Progenitor cell of endocrine pancreas (in vitro differentiated cells): Measurements from ENCODE around the gene TBC1D8. TPM values are rescaled to one million over a fixed set of nuclear protein-coding genes. Genes with fewer than 3 reads are reported as not detected.

Source experiments
- DNase-seq: peaks from one replicate; pipeline ENCODE4 v3.0.0; 2021; ENCODE audit warnings: low spot score; ENCODE audit not compliant: unreplicated experiment
- H3K27ac Mint-ChIP-seq: 2 replicates; pipeline ENCODE4 v1.8.0; 2021; ENCODE audit warnings: mild to moderate bottlenecking, moderate library complexity, mixed read lengths
- H3K27me3 Mint-ChIP-seq: 2 replicates; pipeline ENCODE4 v1.8.0; 2021; ENCODE audit warnings: mixed read lengths
- H3K36me3 Mint-ChIP-seq: 2 replicates; pipeline ENCODE4 v1.8.0; 2022; ENCODE audit warnings: mixed read lengths; ENCODE audit not compliant: insufficient read depth
- H3K4me1 Mint-ChIP-seq: 2 replicates; pipeline ENCODE4 v1.8.0; 2021; ENCODE audit warnings: low read depth, mixed read lengths
- H3K4me3 Mint-ChIP-seq: 2 replicates; pipeline ENCODE4 v1.8.0; 2021; ENCODE audit warnings: low read depth, mild to moderate bottlenecking, moderate library complexity, mixed read lengths
- H3K9me3 Mint-ChIP-seq: 2 replicates; pipeline ENCODE4 v1.8.0; 2021; ENCODE audit warnings: low read depth, mixed read lengths
- total RNA-seq: library from RNA; stranded (reverse); gene quantifications from 2 replicates; pipeline ENCODE4 v1.2.1, GENCODE V29; 2021
- TF ChIP-seq, protein P1 (sequence below): fragments of 200-600 bp; sonication (generic); IDR thresholded peaks from one replicate; pipeline ENCODE4 v1.5.0; 2021; ENCODE audit warnings: antibody characterized with exemption, mild to moderate bottlenecking; ENCODE audit not compliant: unreplicated experiment

The TBC1D8 gene
- total RNA-seq, 1 donor from 2014 or later = 34.8 TPM

DNA sequence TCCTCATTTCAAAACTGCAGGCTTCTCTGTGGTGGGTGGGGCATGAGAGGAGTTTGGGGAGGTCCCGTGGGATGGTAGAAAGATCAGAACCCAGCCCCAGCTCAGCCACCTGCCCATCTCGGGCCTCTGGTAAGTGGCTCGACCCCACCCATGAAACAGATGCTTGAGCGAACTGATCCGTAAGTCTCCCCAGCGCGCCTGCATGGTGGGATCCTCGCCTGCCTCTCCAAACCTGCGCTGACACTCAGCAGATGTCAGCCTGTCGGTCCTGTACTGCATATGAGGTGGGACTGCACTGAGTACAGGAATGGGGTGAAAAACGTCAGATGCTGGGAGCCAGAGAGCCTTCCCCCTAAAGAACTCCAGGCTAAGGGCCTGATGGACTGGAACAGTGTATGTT is 165.0 kb downstream of the TBC1D8 start:
- no peak overlapping the region for H3K27ac Mint-ChIP-seq
- no peak overlapping the region for H3K4me3 Mint-ChIP-seq
- H3K9me3 Mint-ChIP-seq = no peaks in the 10 kb centered on the region

DNA sequence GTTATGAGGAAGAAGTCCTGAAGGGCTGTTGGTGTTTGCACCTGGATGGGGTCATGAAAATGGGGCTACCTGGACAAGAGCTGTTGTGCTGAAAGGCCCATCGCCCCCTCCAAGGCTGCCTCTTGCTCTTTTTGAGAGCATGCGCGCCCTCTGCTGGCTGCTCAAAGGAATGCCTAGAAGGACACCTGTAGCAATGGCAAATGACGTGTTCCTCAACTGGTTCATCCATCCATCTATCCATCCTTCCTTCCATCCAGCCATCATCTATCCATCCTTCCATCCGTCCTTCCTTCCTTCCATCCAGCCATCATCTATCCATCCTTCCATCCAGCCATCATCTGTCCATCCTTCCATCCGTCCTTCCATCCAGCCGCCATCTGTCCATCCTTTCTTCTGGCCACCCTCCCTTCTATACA is 166.3 kb downstream of the TBC1D8 start:
- Mint-ChIP-seq H3K4me1 (peaks cover 4% of the 10 kb centered on the region), H3K27ac (no peak overlapping the region), H3K9me3 (no peaks in the 10 kb centered on the region), H3K36me3 (no peaks in the 10 kb centered on the region), H3K27me3 (peaks cover 14% of the 10 kb centered on the region), H3K4me3 (no peak overlapping the region)
- DNase-seq = peak; percentile 67
- TF ChIP-seq, protein P1, sequence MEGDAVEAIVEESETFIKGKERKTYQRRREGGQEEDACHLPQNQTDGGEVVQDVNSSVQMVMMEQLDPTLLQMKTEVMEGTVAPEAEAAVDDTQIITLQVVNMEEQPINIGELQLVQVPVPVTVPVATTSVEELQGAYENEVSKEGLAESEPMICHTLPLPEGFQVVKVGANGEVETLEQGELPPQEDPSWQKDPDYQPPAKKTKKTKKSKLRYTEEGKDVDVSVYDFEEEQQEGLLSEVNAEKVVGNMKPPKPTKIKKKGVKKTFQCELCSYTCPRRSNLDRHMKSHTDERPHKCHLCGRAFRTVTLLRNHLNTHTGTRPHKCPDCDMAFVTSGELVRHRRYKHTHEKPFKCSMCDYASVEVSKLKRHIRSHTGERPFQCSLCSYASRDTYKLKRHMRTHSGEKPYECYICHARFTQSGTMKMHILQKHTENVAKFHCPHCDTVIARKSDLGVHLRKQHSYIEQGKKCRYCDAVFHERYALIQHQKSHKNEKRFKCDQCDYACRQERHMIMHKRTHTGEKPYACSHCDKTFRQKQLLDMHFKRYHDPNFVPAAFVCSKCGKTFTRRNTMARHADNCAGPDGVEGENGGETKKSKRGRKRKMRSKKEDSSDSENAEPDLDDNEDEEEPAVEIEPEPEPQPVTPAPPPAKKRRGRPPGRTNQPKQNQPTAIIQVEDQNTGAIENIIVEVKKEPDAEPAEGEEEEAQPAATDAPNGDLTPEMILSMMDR = peak; percentile 93

More for the DNA sequence above, 165.0 kb downstream of the TBC1D8 start:
- TF ChIP-seq, protein P1 = no peak
- Mint-ChIP-seq H3K36me3 (no peaks in the 10 kb centered on the region), H3K4me1 (peaks cover 1% of the 10 kb centered on the region), H3K27me3 (peaks cover 20% of the 10 kb centered on the region)
- no peak for DNase-seq

DNA sequence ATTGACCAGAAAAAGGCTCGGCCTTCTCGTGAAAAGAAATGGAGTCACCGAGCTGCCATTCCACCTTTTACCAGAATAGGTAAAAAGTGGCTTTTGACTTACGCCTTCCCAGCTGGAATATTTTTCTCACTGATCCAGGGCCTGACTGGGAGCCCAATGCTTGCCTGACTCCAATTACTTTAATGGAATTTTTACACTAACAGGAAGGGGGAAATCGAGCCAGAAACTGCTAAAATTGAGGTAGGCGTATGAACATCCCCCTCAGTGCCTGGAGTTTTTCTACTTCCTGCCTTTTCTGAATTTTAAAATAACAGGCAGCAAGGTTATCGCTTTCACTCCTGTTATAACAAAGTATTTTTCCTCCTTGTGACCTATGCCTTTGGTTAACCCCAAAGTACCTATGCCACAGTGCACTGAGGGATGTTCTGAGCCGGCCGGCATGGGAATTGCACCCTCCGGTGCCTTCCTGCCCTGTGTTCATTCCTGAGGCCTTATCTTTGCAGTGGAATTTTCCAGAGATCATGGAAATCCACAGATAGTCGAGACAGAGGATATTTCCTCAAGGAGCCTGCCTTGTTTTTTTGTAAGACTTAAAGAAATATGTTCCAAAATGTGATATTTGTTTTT is 167.4 kb downstream of the TBC1D8 start:
- H3K36me3 Mint-ChIP-seq = no peaks in the 10 kb centered on the region
- no peak overlapping the region for H3K4me3 Mint-ChIP-seq
- peaks cover 4% of the 10 kb centered on the region for H3K4me1 Mint-ChIP-seq
- no peak for DNase-seq
- no peak overlapping the region for H3K27ac Mint-ChIP-seq
- H3K9me3 Mint-ChIP-seq = no peaks in the 10 kb centered on the region
- TF ChIP-seq, protein P1 = no peak
- peaks cover 10% of the 10 kb centered on the region for H3K27me3 Mint-ChIP-seq

DNA sequence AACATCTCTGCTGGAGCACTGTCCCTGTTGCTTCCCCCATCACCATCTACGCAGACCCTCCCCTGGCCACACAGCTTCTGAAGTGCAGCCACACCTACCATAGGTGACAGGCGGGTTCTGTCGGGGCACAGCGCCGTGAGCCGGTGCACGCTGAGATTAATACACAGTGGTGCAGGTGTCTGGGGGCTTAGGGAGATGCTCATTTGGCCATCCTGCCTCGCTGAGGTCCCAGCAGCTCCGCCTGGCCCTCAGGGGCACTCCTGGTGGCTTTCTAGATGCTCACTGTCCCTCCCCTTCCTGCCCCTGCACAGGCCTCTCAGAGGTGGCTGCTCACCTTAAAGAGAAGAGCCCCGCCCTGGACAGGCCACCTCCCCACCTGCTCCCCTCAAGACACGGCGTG is 168.0 kb downstream of the TBC1D8 start:
- Mint-ChIP-seq H3K4me3 (no peak overlapping the region), H3K4me1 (peaks cover 4% of the 10 kb centered on the region), H3K9me3 (no peaks in the 10 kb centered on the region), H3K36me3 (no peaks in the 10 kb centered on the region), H3K27ac (no peak overlapping the region), H3K27me3 (peaks cover 10% of the 10 kb centered on the region)
- TF ChIP-seq, protein P1 = no peak
- no peak for DNase-seq

DNA sequence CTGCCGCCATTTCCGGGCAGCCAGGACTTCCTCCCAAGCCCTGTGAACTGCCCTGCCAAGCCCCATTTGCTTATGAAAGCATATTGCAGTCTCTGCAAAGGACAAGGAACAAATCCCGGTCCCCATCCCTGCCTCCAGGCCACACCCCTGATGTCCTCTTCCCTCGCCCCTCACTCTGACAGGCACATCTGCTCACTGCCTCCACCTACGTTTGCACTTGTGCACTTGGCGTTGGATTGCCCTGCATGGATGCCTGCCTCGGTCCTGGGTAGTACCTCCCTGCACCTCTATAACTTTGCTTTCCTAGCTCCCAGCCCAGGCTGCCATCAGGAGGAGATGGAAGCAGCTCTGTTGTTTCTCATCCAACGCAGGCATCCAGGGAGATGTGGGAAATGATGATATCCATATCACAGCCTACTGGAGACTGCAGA is 168.7 kb downstream of the TBC1D8 start:
- Mint-ChIP-seq H3K4me1 (peaks cover 4% of the 10 kb centered on the region), H3K27ac (no peak overlapping the region), H3K27me3 (peaks cover 10% of the 10 kb centered on the region), H3K4me3 (no peak overlapping the region), H3K36me3 (no peaks in the 10 kb centered on the region), H3K9me3 (no peaks in the 10 kb centered on the region)
- DNase-seq = no peak
- TF ChIP-seq, protein P1 = no peak
